Nephron (organoid): ENCODE measurements around the gene CHAF1B.
"Not testable (repeated sequence)": the region's sequence is repeated elsewhere in the genome, so short reads cannot be mapped to it uniquely, and the experiment has no call there.

Source experiments
- H3K27ac Mint-ChIP-seq, 3 experiments: 2 replicates each; pipeline ENCODE4 v1.8.0; 2020; ENCODE audit warnings: mixed read lengths in 3 of 3, mild to moderate bottlenecking in 2 of 3, moderate library complexity in 1 of 3
- H3K27me3 Mint-ChIP-seq: 2 replicates; pipeline ENCODE4 v1.8.0; 2021; ENCODE audit warnings: low read depth, mild to moderate bottlenecking, moderate library complexity, mixed read lengths
- H3K36me3 Mint-ChIP-seq: 2 replicates; pipeline ENCODE4 v1.8.0; 2020; ENCODE audit warnings: low read depth, mixed read lengths
- H3K4me1 Mint-ChIP-seq: 2 replicates; pipeline ENCODE4 v1.8.0; 2020; ENCODE audit warnings: mixed read lengths
- H3K4me3 Mint-ChIP-seq, 3 experiments: 2 replicates each; pipeline ENCODE4 v1.8.0; 2020; ENCODE audit warnings: mild to moderate bottlenecking in 3 of 3, mixed read lengths in 3 of 3, moderate library complexity in 2 of 3
- H3K9me3 Mint-ChIP-seq: 2 replicates; pipeline ENCODE4 v1.8.0; 2020; ENCODE audit warnings: mixed read lengths
- TF ChIP-seq, protein P1 (sequence below), 3 experiments: fragments of 200-600 bp; sonication (generic); IDR thresholded peaks; one replicate each; pipeline ENCODE4 v1.5.0; 2021; ENCODE audit warnings: antibody characterized with exemption in 3 of 3; ENCODE audit not compliant: unreplicated experiment in 3 of 3

Gene CHAF1B

DNA sequence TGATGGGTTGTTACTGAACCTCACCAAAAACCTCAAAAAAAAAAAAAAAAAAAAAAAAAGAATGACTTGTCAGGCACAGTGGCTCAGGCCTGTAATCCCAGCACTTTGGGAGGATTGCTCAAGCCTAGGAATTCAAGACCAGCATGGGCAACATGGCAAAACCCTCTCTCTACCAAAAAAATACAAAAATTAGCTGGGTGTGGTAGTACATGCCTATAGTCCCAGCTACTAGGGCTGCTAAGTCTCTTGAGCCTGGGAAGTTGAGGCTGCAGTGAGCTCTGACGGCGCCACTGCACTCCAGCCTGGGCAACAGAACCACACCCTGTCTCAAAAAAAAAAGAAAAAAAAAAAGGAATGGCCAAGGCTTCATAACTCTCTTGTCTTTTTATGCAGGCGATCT is 11.1 kb downstream of the CHAF1B start:
- no peaks in the 10 kb centered on the region for H3K27me3 Mint-ChIP-seq
- peaks cover 2% of the 10 kb centered on the region for H3K9me3 Mint-ChIP-seq

DNA sequence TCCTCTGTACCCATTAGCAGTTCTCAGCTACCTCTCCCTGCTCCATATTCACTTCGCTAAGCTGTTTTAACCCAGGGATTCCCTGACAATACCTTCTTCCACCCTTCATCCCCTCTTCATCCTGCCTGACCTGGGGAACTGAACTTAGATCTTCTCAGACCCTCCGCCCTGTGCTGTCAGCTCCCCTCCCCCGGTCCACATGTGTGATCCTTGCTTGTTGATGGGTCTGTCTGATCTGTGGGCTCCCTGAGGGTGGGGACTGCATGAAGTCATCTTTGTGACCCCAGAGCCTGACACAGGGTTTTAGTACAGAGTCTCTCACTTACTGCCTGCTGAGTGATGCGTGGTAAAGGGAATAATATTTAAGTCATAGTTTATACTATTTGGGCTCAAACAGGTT is 11.8 kb downstream of the CHAF1B start:
- no peaks in the 10 kb centered on the region for H3K9me3 Mint-ChIP-seq
- TF ChIP-seq, protein P1, sequence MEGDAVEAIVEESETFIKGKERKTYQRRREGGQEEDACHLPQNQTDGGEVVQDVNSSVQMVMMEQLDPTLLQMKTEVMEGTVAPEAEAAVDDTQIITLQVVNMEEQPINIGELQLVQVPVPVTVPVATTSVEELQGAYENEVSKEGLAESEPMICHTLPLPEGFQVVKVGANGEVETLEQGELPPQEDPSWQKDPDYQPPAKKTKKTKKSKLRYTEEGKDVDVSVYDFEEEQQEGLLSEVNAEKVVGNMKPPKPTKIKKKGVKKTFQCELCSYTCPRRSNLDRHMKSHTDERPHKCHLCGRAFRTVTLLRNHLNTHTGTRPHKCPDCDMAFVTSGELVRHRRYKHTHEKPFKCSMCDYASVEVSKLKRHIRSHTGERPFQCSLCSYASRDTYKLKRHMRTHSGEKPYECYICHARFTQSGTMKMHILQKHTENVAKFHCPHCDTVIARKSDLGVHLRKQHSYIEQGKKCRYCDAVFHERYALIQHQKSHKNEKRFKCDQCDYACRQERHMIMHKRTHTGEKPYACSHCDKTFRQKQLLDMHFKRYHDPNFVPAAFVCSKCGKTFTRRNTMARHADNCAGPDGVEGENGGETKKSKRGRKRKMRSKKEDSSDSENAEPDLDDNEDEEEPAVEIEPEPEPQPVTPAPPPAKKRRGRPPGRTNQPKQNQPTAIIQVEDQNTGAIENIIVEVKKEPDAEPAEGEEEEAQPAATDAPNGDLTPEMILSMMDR (IDR thresholded peaks at IDR 0.05; ENCODE audit: unreplicated experiment in 3 of 3) = no peak
- peaks cover 51% of the 10 kb centered on the region for H3K36me3 Mint-ChIP-seq
- no peak overlapping the region for H3K27ac Mint-ChIP-seq
- H3K4me1 Mint-ChIP-seq = no peaks in the 10 kb centered on the region
- no peak overlapping the region for H3K4me3 Mint-ChIP-seq
- H3K27me3 Mint-ChIP-seq = no peaks in the 10 kb centered on the region

More for the DNA sequence above, 11.1 kb downstream of the CHAF1B start:
- Mint-ChIP-seq H3K27ac (no peak overlapping the region), H3K36me3 (peaks cover 57% of the 10 kb centered on the region), H3K4me3 (no peak overlapping the region), H3K4me1 (no peaks in the 10 kb centered on the region)
- TF ChIP-seq, protein P1 (IDR thresholded peaks at IDR 0.05; ENCODE audit: unreplicated experiment in 3 of 3) = no peak

DNA sequence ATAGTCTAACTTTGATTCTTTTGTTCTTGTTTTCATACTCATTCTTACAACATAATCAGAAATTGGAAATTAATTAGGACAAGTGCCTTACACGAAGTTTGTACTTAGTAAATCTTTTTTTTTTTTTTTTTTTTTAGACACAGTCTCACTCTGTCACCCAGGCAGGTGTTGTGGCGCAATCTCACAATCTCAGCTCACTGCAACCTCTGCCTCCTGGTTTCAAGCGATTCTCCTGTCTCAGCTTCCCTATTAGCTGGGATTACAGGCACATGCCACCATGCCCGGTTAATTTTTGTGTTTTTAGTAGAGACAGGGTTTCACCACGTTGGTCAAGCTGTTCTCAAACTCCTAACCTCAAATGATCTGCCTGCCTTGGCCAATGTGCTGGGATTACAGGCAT is 12.4 kb downstream of the CHAF1B start:
- Mint-ChIP-seq H3K27me3 (no peaks in the 10 kb centered on the region), H3K27ac (no peak overlapping the region), H3K4me3 (no peak overlapping the region), H3K9me3 (no peaks in the 10 kb centered on the region), H3K4me1 (no peaks in the 10 kb centered on the region), H3K36me3 (peaks cover 52% of the 10 kb centered on the region)
- TF ChIP-seq, protein P1 (IDR thresholded peaks at IDR 0.05; ENCODE audit: unreplicated experiment in 3 of 3) = no peak

DNA sequence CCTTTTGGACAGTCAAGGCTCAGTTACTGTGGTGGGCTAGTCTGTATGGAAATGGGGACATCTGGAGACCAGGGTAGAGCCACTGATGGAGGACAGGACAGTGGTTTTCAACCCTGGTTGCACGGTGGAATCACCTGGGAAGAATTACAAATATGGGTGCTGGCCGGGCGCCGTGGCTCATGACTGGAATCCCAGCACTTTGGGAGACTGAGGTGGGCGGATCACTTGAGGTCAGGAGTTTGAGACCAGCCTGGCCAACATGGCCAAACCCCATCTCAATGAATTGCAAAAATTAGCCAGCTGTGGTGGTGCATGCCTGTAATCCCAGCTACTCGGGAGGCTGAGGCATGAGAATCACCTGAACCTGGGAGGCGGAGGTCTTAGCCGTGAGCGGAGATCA is 14.5 kb downstream of the CHAF1B start:
- not testable (repeated sequence) for H3K4me3 Mint-ChIP-seq, H3K9me3 Mint-ChIP-seq, H3K4me1 Mint-ChIP-seq, H3K27me3 Mint-ChIP-seq, H3K27ac Mint-ChIP-seq
- H3K36me3 Mint-ChIP-seq = peaks cover 45% of the 10 kb centered on the region

DNA sequence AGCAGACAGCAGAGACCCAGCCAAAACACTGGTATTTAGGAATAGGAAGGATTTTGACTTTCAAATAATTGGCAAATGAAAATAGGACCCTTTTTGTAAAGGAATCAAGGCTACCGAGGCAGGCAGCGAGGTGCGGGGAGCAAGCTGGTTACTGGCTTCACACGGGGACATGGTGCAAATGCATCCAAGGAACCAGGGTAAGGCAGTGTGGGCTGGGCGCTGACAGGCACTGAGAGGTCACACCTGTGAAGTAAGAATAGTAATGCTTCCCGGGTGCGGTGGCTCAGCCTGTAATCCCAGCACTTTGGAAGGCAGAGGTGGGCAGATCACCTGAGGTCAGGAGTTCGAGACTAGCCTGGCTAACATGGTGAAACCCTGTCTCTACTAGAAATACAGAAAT is 15.5 kb downstream of the CHAF1B start:
- H3K9me3 Mint-ChIP-seq = no peaks in the 10 kb centered on the region
- TF ChIP-seq, protein P1 (IDR thresholded peaks at IDR 0.05; ENCODE audit: unreplicated experiment in 3 of 3) = no peak
- no peak overlapping the region for H3K27ac Mint-ChIP-seq
- H3K36me3 Mint-ChIP-seq = peaks cover 40% of the 10 kb centered on the region
- H3K4me3 Mint-ChIP-seq = no peak overlapping the region
- H3K27me3 Mint-ChIP-seq = no peaks in the 10 kb centered on the region
- H3K4me1 Mint-ChIP-seq = no peaks in the 10 kb centered on the region

DNA sequence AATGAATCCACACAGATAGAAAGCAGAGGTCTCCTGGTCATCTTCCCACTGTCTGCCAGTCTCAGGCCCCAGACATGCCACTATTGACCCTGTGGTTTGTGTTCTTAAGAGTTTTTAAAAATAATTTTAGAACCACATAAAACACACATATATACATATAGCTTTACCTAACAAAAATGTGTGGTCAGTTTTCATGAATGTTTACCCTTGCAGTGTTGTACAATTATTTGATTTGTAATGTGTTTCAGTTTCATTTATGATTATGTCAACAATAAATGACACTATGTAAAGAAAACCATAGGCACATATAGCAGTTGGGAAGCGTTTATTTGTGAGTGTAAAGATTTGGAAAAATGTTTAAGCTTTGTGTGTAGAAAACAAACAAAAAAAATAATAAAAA is 17.1 kb downstream of the CHAF1B start:
- Mint-ChIP-seq H3K4me3 (no peak overlapping the region), H3K27ac (no peak overlapping the region), H3K27me3 (no peaks in the 10 kb centered on the region), H3K9me3 (no peaks in the 10 kb centered on the region), H3K4me1 (no peaks in the 10 kb centered on the region), H3K36me3 (peaks cover 33% of the 10 kb centered on the region)
- TF ChIP-seq, protein P1 (IDR thresholded peaks at IDR 0.05; ENCODE audit: unreplicated experiment in 3 of 3) = no peak
